GM12878 (cell line): Measurements from ENCODE around the gene DNAH3. TPM values are rescaled to one million over a fixed set of nuclear protein-coding genes. Genes with fewer than 3 reads are reported as not detected.

ENCODE experiments used
- ATAC-seq: fragments of 200-7000 bp; cut with Tn5 transposase; 3 replicates; pipeline ENCODE4 v1.9.1; 2020; ENCODE audit warnings: mild to moderate bottlenecking, moderate library complexity
- BruUV-seq: library from RNA; stranded (reverse); fragments of 400-500 nt; replicated peaks from 2 replicates; lab custom pipeline; 2021; lab: Mats Ljungman, UMichigan
- CTCF ChIA-PET: fragments of 300-600 bp; sonication (Branson Sonifier 250); formaldehyde crosslinking; extraction: SDS; loops from one replicate; lab custom pipeline; 2021; ENCODE audit warnings: inconsistent platforms; lab: Yijun Ruan, JAX
- POLR2A ChIA-PET: fragments of 350-600 bp; formaldehyde crosslinking; extraction: SDS; loops from one replicate; lab custom pipeline; 2021; ENCODE audit warnings: inconsistent platforms; lab: Charles Lee
- RAD21 ChIA-PET: fragments of 300-600 bp; sonication (Branson Sonifier 250); formaldehyde crosslinking; loops from one replicate; lab custom pipeline; 2023; ENCODE audit warnings: antibody characterized with exemption; ENCODE audit not compliant: unreplicated experiment; lab: Charles Lee
- SMC1A ChIA-PET: fragments of 300-600 bp; sonication (Branson Sonifier 250); formaldehyde crosslinking; loops from one replicate; lab custom pipeline; 2023; ENCODE audit not compliant: unreplicated experiment, uncharacterized antibody; lab: Charles Lee
- DNase-seq: peaks from one replicate; pipeline ENCODE4 v3.0.0-alpha.2; 2011; ENCODE audit warnings: low read depth, low spot score
- FAIRE-seq: peaks from 3 replicates; lab custom pipeline; 2011; peaks lifted over from hg19 to GRCh38; lab: Jason Lieb, UNC
- H2AFZ ChIP-seq: 2 replicates; pipeline ENCODE4 v1.6.0; 2011; ENCODE audit warnings: low read depth, low read length, control low read depth; ENCODE audit not compliant: control insufficient read depth
- H3K27ac ChIP-seq: 2 replicates; pipeline ENCODE4 v1.5.1; 2011; ENCODE audit warnings: control low read depth; ENCODE audit not compliant: control insufficient read depth, insufficient read depth
- H3K27me3 ChIP-seq, 2 experiments: replicated peaks in 1 of 2; 2 replicates each; pipeline versions ENCODE4 v1.6.0 to v1.6.1; 2011; ENCODE audit warnings: low read length in 1 of 2; ENCODE audit not compliant: control insufficient read depth in 2 of 2, insufficient read depth in 2 of 2
- H3K36me3 ChIP-seq, 2 experiments: 2 replicates each; pipeline ENCODE4 v1.5.1; 2011; ENCODE audit warnings: low read length in 1 of 2; ENCODE audit not compliant: control insufficient read depth in 2 of 2, insufficient read depth in 2 of 2
- H3K4me1 ChIP-seq: 2 replicates; pipeline ENCODE4 v1.6.1; 2011; ENCODE audit warnings: mild to moderate bottlenecking, low read length, moderate library complexity, mixed read lengths; ENCODE audit not compliant: control insufficient read depth, insufficient read depth
- H3K4me2 ChIP-seq: 2 replicates; pipeline ENCODE4 v1.6.0; 2011; ENCODE audit warnings: control low read depth; ENCODE audit not compliant: control insufficient read depth, insufficient read depth
- H3K4me3 ChIP-seq: fragments of 200-600 bp; sonication (generic); 2 replicates; pipeline ENCODE4 v1.5.1; 2016
- H3K79me2 ChIP-seq: 2 replicates; pipeline ENCODE4 v1.6.0; 2011; ENCODE audit warnings: low read length; ENCODE audit not compliant: control insufficient read depth, insufficient read depth
- H3K9ac ChIP-seq: 2 replicates; pipeline ENCODE4 v1.8.0; 2011; ENCODE audit warnings: low read length, control low read depth, mixed read lengths; ENCODE audit not compliant: control insufficient read depth, insufficient read depth
- H3K9me3 ChIP-seq: replicated peaks from 3 replicates; pipeline ENCODE4 v1.5.1; 2011; ENCODE audit warnings: mild to moderate bottlenecking, low read length; ENCODE audit not compliant: control insufficient read depth, insufficient read depth
- H4K20me1 ChIP-seq: 2 replicates; pipeline ENCODE4 v1.6.0; 2011; ENCODE audit not compliant: control insufficient read depth, insufficient read depth
- ATF7 ChIP-seq: fragments of 450-650 bp; IDR thresholded peaks from 2 replicates; pipeline ENCODE4 v1.6.1; 2016; ENCODE audit warnings: low read depth, mild to moderate bottlenecking
- CHD4 ChIP-seq: fragments of 200-600 bp; sonication (generic); IDR thresholded peaks from 2 replicates; pipeline ENCODE4 v1.6.1; 2016; ENCODE audit warnings: mild to moderate bottlenecking
- CREM ChIP-seq: IDR thresholded peaks from 2 replicates; pipeline ENCODE4 v1.6.1; 2014; ENCODE audit warnings: antibody characterized with exemption, low read depth
- IRF5 ChIP-seq: fragments of 450-650 bp; IDR thresholded peaks from 2 replicates; pipeline ENCODE4 v1.6.1; 2017; ENCODE audit warnings: borderline replicate concordance
- PKNOX1 ChIP-seq: fragments of 450-650 bp; IDR thresholded peaks from 2 replicates; pipeline ENCODE4 v1.6.1; 2016; ENCODE audit warnings: mild to moderate bottlenecking
- POLR2AphosphoS2 ChIP-seq: IDR thresholded peaks from 2 replicates; pipeline ENCODE4 v1.6.1; 2011; ENCODE audit warnings: low read depth, mild to moderate bottlenecking, low read length, improper control_type of control experiment, moderate library complexity
- SPI1 ChIP-seq: IDR thresholded peaks from 2 replicates; pipeline ENCODE4 v1.6.1; 2011; ENCODE audit warnings: low read depth, mild to moderate bottlenecking, low read length, moderate library complexity, borderline replicate concordance; ENCODE audit not compliant: insufficient read depth
- STAT3 ChIP-seq: IDR thresholded peaks from 2 replicates; pipeline ENCODE4 v1.6.1; 2011; ENCODE audit warnings: low read depth, low read length, improper control_type of control experiment
- WGBS: methylation state at CpG from one replicate; pipeline ENCODE4 v1.1.6; 2016; ENCODE audit warnings: low lambda C conversion rate; ENCODE audit not compliant: insufficient replicate concordance, insufficient coverage; ENCODE audit errors: missing lambda C conversion rate; 5-methylcytosine and 5-hydroxymethylcytosine counted together
- in situ Hi-C: fragments of 300-500 bp; cut with MboI; formaldehyde crosslinking; loops from 9 replicates; pipeline ENCODE4 v1.14.3; 2018; ENCODE audit warnings: mixed read lengths
- intact Hi-C: fragments of 100-400 bp; cut with micrococcal nuclease; formaldehyde crosslinking; loops from one replicate; pipeline ENCODE4 v1.14.2; 2022; ENCODE audit not compliant: unreplicated experiment
- polyA plus RNA-seq, 11 experiments: library from polyadenylated mRNA; depleted of rRNA in 4 of 11; unstranded in 6 of 11; stranded (reverse) in 5 of 11; fragments of >200 nt; fragmentation: Nextera tagmentation in 4 of 11; fragmentation: Illumina TruSeq in 1 of 11; extraction: Ambion mirVana in 4 of 11; extraction: Trizol in 1 of 11; gene quantifications; 1 replicate in 1 of 11; 2 replicates in 10 of 11; pipeline versions ENCODE4 v1.2.1 to v1.2.3, GENCODE V29; 2011 to 2016; ENCODE audit warnings: inconsistent platforms in 2 of 11, missing spikeins in 2 of 11, low read depth in 1 of 11
- total RNA-seq, 4 experiments: library from RNA; depleted of rRNA in 3 of 4; stranded (reverse); fragments of >200 nt in 3 of 4; fragmentation: Illumina TruSeq in 1 of 4; extraction: Trizol in 1 of 4; gene quantifications; 2 replicates each; pipeline versions ENCODE4 v1.2.1 to v1.2.3, GENCODE V29; 2013 to 2021

Gene DNAH3
- total and polyA plus RNA-seq, 10 of the 15 experiments (the other 5 are each of a cell fraction or from before 2014, with no cell fraction given): under 0.01 to 0.04 (median 0.04) TPM; not detected in 5

- no peaks in the 10 kb centered on the region for H3K4me1 ChIP-seq
- no peaks in the 10 kb centered on the region for H4K20me1 ChIP-seq
- ATAC-seq: no peak
- H3K79me2 ChIP-seq: no peaks in the 10 kb centered on the region
- DNase-seq: no peak
- ChIA-PET CTCF (no interaction called here), SMC1A (interaction anchor here (0.7 to 1.2 kb wide), 2 partner anchors 10 to 221 kb away, joined by 3 read pairs; no protein-coding TSS in a partner anchor), POLR2A (no interaction called here), RAD21 (no interaction called here)
- intact Hi-C loops (no loop called here), in situ Hi-C loops (no loop called here)
- FAIRE-seq: no peak
- no peak overlapping the region for H2AFZ ChIP-seq
- WGBS: 82% methylated on average over 4 of the region's 4 CpGs
- no peaks in the 10 kb centered on the region for H3K36me3 ChIP-seq
- H3K9ac ChIP-seq: no peak overlapping the region
- H3K27ac ChIP-seq: no peak overlapping the region
- H3K9me3 ChIP-seq: no peaks in the 10 kb centered on the region
- H3K4me3 ChIP-seq: no peak overlapping the region
- peaks cover 0 to 1% of the 10 kb centered on the region in 2 experiments; a peak in 1 of 4 replicates for H3K27me3 ChIP-seq
- no peak for TF ChIP-seq STAT3
- BruUV-seq: no TSS peak
- H3K4me2 ChIP-seq: no peak overlapping the region
Measured at GRCh38 chr16:21071741-21072140, 78.9 kb downstream of the DNAH3 start.

GRCh38 chr16:21070564-21070963, 80.1 kb downstream of the DNAH3 start:
- no peak overlapping the region for H3K4me2 ChIP-seq
- no peak overlapping the region for H3K4me3 ChIP-seq
- no peaks in the 10 kb centered on the region for H3K36me3 ChIP-seq
- H3K4me1 ChIP-seq: no peaks in the 10 kb centered on the region
- H3K9me3 ChIP-seq: no peaks in the 10 kb centered on the region
- intact Hi-C loops: no loop called here
- 22% methylated on average over 4 of the region's 4 CpGs for WGBS
- ChIA-PET RAD21 (no interaction called here), SMC1A (no interaction called here), CTCF (interaction anchor here (1.0 kb wide), 1 partner anchor 161 kb away, joined by 3 read pairs; no protein-coding TSS in a partner anchor), POLR2A (interaction anchor here (0.6 kb wide), 1 partner anchor 1584 kb away, joined by 6 read pairs; no protein-coding TSS in a partner anchor)
- BruUV-seq: no TSS peak
- ATAC-seq (no peak), DNase-seq (no peak), FAIRE-seq (no peak)
- H3K9ac ChIP-seq: no peak overlapping the region
- no peak for TF ChIP-seq SPI1
- TF ChIP-seq ATF7: no peak
- TF ChIP-seq PKNOX1: no peak
- TF ChIP-seq POLR2AphosphoS2: no peak
- no peak for TF ChIP-seq CREM
- no peak for TF ChIP-seq CHD4
- no peak for TF ChIP-seq IRF5
- no peaks in the 10 kb centered on the region for H4K20me1 ChIP-seq
- H3K79me2 ChIP-seq: no peaks in the 10 kb centered on the region
- H2AFZ ChIP-seq: no peak overlapping the region
- H3K27ac ChIP-seq: no peak overlapping the region
- peaks cover 0 to 1% of the 10 kb centered on the region in 2 experiments; a peak in 1 of 4 replicates for H3K27me3 ChIP-seq
- in situ Hi-C loops: no loop called here
